ENCODE results near the gene LGALS14. TPM values are rescaled to one million over a fixed set of nuclear protein-coding genes. Genes with fewer than 3 reads are reported as not detected.

LGALS14 gene
- total and polyA plus RNA-seq, 10 of the 15 experiments (the other 5 are each of a cell fraction or from before 2014, with no cell fraction given) = 5.1 to 34.6 (median 7.3) TPM

DNA sequence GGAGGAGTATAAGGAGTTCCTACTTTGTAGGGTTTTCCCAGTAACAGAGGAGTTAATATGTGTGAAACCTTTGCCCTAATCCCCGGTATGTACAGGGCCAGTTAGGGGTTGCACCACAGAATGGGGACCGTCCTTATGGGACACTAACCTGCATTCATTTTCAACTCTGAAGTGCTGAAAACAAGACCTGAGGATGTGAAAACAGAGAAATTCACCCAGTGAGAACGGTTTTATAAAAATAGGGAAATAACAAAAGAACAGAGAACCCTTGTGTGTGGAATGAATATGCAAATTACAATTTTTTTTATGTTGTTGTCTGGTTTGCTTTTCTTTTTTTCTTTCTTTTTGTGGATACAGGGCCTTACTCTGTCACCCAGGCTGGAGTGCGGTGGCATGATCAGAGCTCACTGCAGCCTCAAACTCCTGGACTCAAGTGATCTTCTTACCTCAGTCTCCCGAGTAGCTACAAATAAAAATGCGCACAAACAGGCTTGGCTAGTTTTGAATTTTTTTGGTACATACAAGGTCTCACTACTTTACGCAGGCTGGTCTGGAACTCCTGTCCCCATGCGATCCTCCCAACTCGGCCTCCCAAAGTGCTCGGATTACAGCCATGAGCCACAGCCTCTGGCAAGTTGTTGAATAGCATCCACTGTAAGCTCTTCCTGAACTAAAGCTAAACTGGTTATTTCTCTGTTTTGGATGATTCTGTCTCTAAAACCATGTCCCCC is 23.0 kb downstream of the LGALS14 start (continued):
- TF ChIP-seq, protein P1, sequence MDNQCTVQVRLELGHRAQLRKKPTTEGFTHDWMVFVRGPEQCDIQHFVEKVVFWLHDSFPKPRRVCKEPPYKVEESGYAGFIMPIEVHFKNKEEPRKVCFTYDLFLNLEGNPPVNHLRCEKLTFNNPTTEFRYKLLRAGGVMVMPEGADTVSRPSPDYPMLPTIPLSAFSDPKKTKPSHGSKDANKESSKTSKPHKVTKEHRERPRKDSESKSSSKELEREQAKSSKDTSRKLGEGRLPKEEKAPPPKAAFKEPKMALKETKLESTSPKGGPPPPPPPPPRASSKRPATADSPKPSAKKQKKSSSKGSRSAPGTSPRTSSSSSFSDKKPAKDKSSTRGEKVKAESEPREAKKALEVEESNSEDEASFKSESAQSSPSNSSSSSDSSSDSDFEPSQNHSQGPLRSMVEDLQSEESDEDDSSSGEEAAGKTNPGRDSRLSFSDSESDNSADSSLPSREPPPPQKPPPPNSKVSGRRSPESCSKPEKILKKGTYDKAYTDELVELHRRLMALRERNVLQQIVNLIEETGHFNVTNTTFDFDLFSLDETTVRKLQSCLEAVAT (IDR thresholded peaks at IDR 0.05) = peak; percentile 94
- TF ChIP-seq SP1 (IDR thresholded peaks at IDR 0.05; ENCODE audit: low read depth, low read length) = no peak
- TF ChIP-seq IRF4 (IDR thresholded peaks at IDR 0.05; ENCODE audit: low read depth, low read length) = no peak
- TF ChIP-seq NFYA (IDR thresholded peaks at IDR 0.05; ENCODE audit: borderline replicate concordance, low read depth, low read length) = no peak
- TF ChIP-seq MXI1 (IDR thresholded peaks at IDR 0.05; ENCODE audit: low read depth, low read length) = no peak
- TF ChIP-seq TCF3 (IDR thresholded peaks at IDR 0.05; ENCODE audit: borderline replicate concordance, insufficient read depth, low read depth, low read length) = no peak
- no peak for TF ChIP-seq RB1 (IDR thresholded peaks at IDR 0.05; ENCODE audit: borderline replicate concordance)
- no peak for TF ChIP-seq WRNIP1 (IDR thresholded peaks at IDR 0.05; ENCODE audit: borderline replicate concordance, low read depth, low read length)
- TF ChIP-seq RBBP5 (conservative IDR thresholded peaks at IDR 0.05) = no peak
- TF ChIP-seq, protein P2, sequence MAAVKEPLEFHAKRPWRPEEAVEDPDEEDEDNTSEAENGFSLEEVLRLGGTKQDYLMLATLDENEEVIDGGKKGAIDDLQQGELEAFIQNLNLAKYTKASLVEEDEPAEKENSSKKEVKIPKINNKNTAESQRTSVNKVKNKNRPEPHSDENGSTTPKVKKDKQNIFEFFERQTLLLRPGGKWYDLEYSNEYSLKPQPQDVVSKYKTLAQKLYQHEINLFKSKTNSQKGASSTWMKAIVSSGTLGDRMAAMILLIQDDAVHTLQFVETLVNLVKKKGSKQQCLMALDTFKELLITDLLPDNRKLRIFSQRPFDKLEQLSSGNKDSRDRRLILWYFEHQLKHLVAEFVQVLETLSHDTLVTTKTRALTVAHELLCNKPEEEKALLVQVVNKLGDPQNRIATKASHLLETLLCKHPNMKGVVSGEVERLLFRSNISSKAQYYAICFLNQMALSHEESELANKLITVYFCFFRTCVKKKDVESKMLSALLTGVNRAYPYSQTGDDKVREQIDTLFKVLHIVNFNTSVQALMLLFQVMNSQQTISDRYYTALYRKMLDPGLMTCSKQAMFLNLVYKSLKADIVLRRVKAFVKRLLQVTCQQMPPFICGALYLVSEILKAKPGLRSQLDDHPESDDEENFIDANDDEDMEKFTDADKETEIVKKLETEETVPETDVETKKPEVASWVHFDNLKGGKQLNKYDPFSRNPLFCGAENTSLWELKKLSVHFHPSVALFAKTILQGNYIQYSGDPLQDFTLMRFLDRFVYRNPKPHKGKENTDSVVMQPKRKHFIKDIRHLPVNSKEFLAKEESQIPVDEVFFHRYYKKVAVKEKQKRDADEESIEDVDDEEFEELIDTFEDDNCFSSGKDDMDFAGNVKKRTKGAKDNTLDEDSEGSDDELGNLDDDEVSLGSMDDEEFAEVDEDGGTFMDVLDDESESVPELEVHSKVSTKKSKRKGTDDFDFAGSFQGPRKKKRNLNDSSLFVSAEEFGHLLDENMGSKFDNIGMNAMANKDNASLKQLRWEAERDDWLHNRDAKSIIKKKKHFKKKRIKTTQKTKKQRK (IDR thresholded peaks at IDR 0.05; ENCODE audit: low read depth, low read length) = no peak
- no peak for TF ChIP-seq MTA3 (IDR thresholded peaks at IDR 0.05; ENCODE audit: borderline replicate concordance, low read length)
- no peak for TF ChIP-seq CEBPB (IDR thresholded peaks at IDR 0.05; ENCODE audit: borderline replicate concordance in 1 of 2, low read depth in 2 of 2, low read length in 2 of 2)
- TF ChIP-seq, protein P3, sequence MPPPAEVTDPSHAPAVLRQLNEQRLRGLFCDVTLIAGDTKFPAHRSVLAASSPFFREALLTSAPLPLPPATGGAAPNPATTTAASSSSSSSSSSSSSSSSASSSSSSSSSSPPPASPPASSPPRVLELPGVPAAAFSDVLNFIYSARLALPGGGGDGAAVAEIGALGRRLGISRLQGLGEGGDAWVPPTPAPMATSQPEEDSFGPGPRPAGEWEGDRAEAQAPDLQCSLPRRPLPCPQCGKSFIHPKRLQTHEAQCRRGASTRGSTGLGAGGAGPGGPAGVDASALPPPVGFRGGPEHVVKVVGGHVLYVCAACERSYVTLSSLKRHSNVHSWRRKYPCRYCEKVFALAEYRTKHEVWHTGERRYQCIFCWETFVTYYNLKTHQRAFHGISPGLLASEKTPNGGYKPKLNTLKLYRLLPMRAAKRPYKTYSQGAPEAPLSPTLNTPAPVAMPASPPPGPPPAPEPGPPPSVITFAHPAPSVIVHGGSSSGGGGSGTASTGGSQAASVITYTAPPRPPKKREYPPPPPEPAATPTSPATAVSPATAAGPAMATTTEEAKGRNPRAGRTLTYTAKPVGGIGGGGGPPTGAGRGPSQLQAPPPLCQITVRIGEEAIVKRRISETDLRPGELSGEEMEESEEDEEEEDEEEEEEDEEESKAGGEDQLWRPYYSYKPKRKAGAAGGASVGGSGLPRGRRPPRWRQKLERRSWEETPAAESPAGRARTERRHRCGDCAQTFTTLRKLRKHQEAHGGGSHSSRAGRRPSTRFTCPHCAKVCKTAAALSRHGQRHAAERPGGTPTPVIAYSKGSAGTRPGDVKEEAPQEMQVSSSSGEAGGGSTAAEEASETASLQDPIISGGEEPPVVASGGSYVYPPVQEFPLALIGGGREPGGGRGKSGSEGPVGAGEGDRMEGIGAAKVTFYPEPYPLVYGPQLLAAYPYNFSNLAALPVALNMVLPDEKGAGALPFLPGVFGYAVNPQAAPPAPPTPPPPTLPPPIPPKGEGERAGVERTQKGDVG (CRISPR knock-in tag; IDR thresholded peaks at IDR 0.05) = no peak
- TF ChIP-seq, protein P4, sequence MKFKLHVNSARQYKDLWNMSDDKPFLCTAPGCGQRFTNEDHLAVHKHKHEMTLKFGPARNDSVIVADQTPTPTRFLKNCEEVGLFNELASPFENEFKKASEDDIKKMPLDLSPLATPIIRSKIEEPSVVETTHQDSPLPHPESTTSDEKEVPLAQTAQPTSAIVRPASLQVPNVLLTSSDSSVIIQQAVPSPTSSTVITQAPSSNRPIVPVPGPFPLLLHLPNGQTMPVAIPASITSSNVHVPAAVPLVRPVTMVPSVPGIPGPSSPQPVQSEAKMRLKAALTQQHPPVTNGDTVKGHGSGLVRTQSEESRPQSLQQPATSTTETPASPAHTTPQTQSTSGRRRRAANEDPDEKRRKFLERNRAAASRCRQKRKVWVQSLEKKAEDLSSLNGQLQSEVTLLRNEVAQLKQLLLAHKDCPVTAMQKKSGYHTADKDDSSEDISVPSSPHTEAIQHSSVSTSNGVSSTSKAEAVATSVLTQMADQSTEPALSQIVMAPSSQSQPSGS (IDR thresholded peaks at IDR 0.05; ENCODE audit: low read length) = no peak
- peak; percentile 47 for TF ChIP-seq MEF2B (IDR thresholded peaks at IDR 0.05; ENCODE audit: partially characterized antibody, poor library complexity, severe bottlenecking)
- TF ChIP-seq, protein P5, sequence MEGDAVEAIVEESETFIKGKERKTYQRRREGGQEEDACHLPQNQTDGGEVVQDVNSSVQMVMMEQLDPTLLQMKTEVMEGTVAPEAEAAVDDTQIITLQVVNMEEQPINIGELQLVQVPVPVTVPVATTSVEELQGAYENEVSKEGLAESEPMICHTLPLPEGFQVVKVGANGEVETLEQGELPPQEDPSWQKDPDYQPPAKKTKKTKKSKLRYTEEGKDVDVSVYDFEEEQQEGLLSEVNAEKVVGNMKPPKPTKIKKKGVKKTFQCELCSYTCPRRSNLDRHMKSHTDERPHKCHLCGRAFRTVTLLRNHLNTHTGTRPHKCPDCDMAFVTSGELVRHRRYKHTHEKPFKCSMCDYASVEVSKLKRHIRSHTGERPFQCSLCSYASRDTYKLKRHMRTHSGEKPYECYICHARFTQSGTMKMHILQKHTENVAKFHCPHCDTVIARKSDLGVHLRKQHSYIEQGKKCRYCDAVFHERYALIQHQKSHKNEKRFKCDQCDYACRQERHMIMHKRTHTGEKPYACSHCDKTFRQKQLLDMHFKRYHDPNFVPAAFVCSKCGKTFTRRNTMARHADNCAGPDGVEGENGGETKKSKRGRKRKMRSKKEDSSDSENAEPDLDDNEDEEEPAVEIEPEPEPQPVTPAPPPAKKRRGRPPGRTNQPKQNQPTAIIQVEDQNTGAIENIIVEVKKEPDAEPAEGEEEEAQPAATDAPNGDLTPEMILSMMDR (IDR thresholded peaks at IDR 0.05 in 2 of 3, conservative IDR thresholded peaks at IDR 0.05 in 1 of 3; ENCODE audit: control insufficient read depth in 2 of 3, extremely low read depth in 1 of 3, insufficient read depth in 1 of 3, low read depth in 3 of 3, low read length in 3 of 3) = no peak
- peak; percentile 73; the same call in 1 of the 2 replicates for TF ChIP-seq IKZF1 (conservative IDR thresholded peaks at IDR 0.05)
- TF ChIP-seq HDGF (IDR thresholded peaks at IDR 0.05) = no peak

Data from GM12878 (cell line).